ENCODE data around the gene MTERF1. TPM values are rescaled to one million over a fixed set of nuclear protein-coding genes. Genes with fewer than 3 reads are reported as not detected.
"Not testable (repeated sequence)": the region's sequence is repeated elsewhere in the genome, so short reads cannot be mapped to it uniquely, and the experiment has no call there.

Gene MTERF1, protein sequence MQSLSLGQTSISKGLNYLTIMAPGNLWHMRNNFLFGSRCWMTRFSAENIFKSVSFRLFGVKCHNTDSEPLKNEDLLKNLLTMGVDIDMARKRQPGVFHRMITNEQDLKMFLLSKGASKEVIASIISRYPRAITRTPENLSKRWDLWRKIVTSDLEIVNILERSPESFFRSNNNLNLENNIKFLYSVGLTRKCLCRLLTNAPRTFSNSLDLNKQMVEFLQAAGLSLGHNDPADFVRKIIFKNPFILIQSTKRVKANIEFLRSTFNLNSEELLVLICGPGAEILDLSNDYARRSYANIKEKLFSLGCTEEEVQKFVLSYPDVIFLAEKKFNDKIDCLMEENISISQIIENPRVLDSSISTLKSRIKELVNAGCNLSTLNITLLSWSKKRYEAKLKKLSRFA
- total RNA-seq, result 5.9 TPM

DNA sequence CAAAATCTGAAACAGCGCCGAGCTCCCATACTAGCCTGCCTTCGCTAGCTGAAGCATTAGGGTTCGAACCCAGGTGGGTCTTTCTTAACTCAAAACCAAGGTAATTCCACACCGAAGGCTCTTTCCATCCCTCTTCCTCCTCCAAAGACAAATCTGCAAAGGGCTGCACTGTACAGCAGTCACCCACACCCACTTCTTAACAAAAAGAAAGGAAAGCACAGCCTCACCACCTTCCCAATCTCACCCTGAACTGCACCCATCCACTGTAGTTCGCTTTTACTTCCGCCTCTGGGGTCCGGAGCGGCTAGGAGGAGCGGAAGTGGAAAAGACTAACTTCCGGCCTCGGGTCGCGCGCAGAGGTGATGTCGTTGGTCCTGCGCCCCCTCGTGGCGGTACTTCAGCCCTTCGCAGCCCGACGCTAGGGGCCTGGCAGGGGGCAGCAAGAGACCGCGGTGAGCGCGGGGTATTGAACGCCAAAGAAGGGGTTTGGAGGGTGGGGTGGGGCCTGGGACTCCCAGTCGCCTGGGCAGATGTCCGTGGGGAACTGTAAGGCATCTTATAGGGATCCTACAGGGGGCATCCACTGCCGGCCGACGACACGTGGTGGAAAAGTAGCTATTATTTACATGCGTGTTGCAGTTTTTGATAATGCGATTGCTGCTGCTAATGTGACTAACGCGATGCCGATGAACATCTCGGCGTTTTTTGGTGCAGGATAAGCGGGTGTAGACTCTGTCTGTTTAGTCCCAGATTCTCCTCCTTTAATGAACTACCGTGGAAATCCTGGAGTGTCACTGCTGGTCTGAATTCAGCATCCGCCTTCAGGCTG, at the start of gene MTERF1:
Gene MTERF1, minus strand, starts transcription at position 290 of the 829 bp plus-strand sequence. CDS start 619 bp downstream, outside the sequence.
- peak; percentile 99 for ATAC-seq

DNA sequence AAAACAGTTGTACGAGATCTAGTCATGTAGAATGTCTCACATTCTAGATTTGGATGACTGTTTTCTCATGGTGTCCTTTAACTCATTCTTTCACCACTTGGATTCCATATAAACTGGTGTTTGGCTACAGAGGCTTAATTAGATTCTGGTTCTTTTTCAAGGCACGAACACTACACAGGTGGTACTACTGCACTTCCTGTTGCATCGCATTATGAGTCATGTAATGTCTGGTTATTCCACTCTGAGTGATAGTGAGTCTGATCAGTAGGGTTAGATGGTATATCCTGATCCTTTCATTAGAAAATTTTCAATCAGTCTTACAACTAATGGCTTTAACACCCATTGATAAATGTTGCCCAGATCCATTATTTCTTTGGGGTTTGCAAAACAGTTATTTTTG, 49.0 kb upstream of the MTERF1 start:
- peak; percentile 86 for ATAC-seq

DNA sequence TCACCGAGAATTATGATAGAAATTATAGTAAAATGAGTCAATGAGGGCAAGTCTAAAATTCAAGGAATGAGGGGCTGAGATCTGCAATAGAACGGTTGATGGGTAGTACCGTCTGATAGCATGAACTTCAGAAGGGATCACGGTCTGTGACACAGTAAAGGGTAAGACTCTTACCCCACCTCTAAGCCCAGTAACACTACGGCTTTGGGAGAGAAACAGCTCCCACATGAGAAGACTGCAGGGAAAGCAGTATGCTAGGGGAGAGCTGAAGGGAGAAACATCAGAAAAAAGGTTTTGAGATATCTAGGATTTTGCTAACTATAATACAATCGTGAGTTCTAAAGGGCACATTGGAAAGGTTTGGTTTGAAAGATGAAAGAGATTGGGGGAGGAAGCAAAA, 47.4 kb upstream of the MTERF1 start:
- ATAC-seq, result no peak

DNA sequence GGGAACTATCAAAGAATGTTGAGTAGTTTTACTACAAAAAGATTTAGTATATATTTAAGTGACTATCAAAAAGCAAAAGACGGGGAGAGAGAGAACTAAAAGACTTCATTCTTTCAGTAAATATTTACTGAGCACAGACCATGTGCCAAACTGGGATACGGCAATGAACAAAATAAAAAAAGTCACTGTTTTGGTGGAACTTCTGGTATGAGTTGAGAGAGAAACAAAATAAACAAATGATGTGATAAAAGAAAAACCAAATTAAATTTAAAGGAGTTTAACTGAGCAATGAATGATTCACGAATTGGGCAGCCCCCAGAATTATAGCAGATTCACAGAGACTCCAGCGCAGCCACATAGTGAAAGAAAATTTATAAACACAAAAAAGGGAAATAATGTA, 42.4 kb upstream of the MTERF1 start:
- ATAC-seq, result no peak

DNA sequence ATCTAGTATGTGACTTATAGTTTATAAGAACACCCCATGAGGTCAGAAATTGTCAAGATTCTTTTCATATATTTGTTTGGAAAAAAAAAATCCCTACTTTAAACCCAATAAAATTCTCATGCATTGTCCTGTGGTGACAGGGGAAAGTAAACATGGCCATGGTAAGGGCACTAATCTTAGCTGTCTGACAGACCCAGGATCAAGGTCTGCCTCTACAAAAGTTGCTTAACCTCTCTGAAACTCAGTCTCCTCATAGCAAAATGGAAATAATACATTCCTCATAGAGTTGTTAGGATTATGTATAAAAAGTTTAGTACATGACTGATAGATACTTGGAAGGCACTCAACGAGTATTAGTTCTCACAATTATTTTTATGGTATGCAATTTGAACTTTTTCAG, 37.9 kb upstream of the MTERF1 start:
- ATAC-seq, result no peak

DNA sequence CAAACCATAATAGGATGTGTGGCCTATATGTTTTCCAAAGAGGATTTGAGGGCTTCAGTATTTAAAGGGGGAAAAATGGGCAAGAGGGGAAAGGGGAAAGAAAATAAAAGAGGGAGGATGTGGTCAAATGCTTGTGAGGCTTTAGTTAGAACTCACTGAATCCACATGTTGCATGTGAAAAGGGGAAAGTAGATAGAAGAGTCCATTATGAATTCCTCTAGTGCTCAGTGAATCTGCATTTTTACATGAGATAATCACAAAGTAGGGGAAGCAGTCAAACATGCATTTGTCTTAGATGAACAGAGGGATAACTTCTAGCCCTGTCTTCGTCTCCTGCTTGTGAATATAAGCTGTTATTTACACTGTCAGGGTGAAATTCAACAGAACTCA, 35.5 kb upstream of the MTERF1 start:
- no peak for ATAC-seq

DNA sequence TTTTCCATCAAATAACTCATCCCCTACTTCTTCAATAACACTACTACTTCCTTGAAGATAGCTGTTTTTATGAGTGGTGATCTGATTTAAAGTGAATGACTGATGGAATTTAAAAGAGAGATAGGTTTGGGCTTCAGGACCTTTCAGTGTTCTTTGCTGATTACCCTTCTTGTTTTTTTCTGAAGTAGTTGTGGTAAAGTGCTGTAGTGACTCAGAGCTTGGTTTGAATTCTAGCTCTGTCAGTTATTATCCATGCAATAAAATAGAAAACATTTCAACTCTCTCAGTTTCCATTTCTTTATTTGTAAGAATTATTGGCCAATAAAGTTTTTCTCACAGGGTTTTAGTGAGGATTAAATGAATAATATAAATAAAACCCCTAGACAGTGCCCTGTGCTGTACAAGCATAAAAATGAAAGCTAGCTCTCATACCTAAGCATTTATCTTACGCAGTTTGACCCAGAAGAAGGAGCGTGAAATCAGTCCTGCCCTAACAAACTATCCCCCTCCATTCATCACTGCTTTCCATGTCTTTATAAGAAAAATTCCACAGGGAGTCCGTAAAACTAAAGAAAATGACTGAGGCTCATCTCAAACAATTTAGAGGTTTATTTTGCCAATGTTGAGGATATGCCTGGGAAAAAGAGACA, 35.0 kb upstream of the MTERF1 start:
- no peak for ATAC-seq

DNA sequence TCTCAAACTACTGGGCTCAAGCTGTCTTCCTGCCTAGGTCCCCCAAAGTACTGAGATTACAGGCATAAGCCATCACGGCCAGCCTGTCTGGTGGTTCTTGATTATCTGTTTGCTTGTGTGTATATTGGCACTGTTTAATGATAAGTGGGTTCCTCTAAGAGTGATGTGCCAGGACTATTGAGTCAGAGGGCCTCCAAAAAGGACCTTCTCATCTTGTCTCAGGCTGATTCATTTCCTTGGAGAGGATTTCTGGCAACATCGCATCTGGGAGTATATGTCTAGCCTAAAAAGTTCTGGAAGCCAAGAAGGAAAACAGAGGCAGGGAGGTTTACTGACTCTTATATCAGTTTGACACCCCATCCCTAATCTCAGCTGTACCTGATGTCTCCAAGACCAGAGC, 33.1 kb upstream of the MTERF1 start:
- ATAC-seq, result no peak

DNA sequence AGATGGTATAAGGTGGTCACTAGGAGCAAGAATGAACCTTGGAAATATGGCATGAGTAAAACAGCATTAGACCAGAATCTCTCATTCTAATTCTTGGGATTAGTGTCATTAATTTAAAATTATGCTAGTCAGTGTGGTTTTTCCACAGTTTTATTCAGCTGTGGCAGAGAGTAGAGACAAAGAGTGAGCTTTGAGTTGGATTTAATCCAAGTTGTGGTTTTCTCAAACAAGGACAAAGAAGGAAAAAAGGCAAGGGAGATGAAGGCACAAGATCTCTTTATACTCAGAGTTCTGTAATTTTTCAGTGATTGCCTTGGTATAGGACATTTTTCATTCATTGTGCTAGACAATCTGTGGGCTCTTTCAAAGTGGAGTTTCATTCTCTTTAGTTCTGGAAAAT, 32.0 kb upstream of the MTERF1 start:
- no peak for ATAC-seq

DNA sequence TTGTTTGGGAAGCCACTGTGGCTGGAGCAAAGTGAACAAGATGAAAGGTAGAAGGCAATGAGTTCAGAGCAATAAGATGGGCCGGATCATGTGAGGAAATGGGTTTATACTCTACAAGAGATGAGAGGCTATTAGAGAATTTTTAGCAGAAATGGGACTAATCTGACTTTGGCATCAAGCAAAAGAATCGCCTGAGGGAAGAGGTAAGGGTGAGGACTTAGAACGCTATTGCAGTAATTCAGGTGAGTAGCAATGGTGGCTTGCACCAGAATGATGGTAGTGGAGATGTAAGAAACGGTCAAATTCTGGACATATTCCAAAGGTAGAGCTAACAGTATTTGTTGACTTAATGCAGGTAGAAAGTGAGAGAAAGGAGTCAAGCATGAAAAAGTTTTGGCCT, 30.6 kb upstream of the MTERF1 start:
- no peak for ATAC-seq

DNA sequence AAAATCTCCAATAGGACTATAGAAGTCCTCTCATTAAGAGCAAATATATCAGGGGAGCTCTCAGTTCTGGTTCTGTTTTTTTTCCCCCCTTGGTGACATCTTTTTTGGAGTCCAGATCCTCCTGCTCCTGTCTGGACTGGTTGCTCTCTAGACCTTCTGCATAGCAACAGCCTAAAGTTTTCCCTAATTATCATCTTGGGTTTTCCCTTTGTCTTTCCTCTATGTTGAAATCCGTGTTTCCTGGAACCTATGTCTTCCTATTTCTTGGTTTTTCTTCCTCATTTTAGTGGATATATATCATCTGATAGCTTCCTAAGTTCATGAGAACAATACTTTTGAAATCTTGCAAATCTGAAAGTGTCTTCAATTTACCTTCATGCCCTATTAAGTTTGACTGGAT, 29.7 kb upstream of the MTERF1 start:
- ATAC-seq, result no peak

DNA sequence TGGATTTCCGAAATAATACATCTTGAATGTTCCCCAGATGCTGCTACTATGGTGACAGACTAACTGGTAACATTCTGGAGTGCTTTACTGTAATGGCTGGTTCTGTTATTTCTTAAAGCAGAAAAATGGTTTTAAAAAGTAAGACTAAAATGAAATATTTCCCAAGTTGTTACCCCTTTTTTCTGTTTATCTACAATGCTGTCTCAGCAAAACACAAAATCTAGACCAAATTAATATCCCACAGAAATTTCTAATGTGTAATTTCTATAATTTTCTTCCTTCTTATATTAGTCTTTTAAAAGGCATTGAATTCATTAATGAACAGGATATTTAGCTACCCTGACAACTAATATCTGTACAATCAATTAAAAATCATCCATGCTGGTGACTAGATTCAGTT, 19.1 kb upstream of the MTERF1 start:
- ATAC-seq, result no peak

DNA sequence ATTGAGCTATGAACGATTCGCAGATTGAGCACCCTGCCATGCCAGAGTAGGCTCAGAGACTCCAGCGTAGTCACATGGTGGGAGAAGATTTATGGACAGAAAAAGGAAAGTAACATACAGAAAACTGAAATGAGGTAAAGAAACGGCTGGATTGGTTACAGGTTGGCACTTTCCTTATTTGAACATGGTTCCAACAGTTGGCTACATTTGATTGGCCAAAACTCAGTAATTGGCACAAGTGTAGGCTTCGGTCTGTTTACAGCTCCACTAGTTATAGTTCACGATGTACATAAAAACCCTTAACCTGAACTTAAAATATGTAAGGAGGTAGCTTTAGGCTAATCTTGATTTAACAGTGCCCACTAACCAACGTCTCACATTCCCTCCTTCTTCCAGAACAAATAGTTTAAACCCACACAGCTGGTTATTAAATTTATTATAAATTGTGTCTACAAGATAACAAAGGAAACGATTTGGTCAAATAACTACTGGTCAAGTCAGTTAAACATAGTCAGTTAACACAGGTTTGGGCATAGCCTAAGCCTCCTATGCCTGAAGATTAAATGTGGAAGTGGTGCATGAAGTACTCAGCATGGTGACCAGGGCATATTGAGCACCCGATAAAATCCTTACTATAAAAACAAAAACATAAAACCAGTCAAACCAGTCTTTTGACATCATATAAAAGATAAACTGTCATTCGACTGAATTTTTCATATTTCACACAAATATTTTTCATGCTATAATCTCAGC, 17.9 kb upstream of the MTERF1 start:
- ATAC-seq, result peak; percentile 54

DNA sequence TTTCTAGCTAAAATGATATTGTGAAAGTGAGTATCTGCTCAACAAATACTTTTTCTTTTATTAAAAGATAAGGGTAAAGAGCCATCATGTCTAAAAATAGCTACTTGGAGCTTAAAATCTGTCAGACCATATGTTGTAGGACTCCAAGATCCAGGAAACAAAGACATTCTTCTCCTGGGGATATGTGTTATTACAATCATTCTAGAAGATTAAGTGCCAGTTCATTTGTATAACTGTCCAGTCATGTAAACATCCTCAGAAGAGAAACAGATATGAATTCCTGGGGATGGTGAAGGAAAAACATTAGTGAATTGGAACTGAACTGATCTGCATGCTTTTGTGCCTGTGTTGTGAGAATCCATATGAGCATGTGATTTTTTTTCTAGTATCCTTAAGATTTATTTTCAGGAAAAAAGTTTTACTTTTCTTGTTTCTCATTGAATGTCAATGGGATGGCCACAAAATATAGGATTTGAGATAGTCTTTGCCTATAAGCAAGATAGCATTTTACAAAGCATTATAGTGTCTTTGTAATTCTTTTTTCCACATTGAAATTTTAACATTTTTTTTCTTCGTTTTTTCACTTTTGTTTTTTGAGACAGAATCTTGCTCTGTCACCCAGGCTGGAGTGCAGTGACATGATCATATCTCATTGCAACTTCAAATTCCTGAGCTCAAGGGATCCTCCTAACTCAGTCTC, 14.4 kb upstream of the MTERF1 start:
- no peak for ATAC-seq

DNA sequence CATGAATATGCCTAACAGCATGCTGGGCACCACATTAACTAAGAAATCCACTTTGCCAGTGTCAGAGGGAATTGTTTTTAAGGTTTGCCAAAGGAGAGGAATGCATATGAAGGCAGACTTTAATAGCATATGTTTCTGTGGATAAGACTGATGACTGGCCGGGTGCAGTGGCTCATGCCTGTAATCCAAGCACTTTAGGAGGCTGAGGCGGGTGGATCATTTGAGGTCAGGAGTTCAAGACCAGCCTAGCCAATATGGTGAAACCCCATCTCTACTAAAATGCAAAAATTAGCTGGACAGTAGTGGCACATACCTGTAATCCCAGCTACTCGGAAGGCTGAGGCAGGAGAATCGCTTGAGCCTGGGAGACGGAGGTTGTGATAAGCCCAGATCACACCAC, 13.2 kb upstream of the MTERF1 start:
- ATAC-seq, result not testable (repeated sequence)

DNA sequence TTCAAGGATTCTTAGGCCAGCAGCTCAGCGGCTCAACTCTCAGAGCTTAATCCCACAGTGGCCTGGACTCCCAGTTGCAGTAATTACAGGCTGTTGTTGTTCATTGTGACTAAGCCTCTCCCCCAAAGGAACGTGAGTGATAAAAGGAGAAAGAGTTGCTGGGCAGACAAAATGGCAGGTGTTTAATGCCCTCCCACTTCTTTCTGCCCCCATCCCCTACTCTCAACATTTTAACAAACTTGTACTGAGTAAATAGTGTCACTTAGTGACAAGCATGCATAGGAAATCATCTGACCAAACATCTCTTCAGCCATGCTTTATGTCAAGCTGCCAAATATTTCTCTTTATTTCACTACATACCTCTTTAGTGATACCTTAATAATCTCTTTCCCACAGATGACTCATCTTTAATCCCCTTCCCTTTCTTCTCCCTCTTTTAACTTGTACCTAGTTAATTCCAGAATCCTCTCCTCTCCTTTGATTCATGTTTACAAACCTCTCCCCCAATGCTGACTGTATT, 12.4 kb upstream of the MTERF1 start:
- ATAC-seq, result peak; percentile 56

DNA sequence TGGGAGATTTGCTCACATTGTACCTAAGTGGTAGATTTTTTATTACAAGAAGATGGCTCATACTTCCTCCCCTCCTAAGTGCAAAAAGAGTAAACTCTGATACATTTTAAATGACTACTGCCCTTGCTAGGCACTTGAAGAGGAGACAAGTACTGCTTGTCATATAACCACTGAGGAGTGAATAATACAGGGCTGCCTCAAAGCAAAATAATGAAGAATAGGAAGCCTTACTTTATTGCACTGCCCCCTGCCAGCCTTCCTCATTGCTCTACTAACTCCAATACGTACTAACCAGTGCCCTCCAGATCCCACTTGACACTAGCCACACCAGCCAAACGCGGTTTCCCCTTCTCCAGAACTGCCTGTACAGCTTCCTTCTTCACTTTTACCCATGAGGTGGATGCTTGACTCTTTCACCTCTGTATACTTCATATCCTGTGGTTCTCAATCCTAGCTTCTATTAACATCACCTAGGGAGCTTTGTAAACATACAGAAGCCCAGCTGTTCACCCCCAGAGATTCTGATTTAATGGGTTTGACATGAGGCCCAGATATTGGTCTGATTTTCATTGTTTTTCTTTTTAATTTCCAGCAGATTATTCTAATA, 11.7 kb upstream of the MTERF1 start:
- no peak for ATAC-seq

DNA sequence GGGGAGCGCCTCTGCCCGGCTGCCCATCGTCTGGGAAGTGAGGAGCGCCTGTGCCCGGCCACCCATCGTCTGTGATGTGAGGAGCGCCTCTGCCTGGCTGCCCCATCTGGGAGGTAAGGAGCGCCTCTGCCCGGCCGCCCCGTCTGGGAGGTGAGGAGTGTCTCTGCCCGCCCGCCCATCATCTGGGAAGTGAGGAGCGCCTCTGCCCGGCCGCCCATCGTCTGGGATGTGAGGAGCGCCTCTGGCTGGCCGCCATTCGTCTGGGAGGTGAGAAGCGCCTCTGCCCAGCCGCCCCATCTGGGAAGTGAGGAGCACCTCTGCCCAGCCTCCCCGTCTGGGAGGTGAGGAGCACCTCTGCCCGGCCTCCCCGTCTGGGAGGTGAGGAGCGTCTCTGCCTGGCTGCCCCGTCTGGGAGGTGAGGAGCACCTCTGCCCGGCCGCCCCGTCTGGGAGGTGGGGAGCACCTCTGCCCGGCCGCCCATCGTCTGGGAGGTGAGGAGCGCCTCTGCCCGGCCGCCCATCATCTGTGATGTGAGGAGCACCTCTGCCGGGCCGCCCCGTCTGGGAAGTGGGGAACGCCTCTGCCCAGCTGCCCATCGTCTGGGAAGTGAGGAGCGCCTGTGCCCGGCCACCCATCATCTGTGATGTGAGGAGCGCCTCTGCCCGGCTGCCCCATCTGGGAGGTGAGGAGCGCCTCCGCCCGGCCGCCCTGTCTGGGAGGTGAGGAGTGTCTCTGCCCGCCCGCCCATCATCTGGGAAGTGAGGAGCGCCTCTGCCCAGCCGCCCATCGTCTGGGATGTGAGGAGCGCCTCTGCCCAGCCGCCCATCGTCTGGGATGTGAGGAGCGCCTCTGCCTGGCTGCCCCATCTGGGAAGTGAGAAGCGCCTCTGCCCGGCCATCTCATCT, 8.0 kb upstream of the MTERF1 start:
- not testable (repeated sequence) for ATAC-seq

DNA sequence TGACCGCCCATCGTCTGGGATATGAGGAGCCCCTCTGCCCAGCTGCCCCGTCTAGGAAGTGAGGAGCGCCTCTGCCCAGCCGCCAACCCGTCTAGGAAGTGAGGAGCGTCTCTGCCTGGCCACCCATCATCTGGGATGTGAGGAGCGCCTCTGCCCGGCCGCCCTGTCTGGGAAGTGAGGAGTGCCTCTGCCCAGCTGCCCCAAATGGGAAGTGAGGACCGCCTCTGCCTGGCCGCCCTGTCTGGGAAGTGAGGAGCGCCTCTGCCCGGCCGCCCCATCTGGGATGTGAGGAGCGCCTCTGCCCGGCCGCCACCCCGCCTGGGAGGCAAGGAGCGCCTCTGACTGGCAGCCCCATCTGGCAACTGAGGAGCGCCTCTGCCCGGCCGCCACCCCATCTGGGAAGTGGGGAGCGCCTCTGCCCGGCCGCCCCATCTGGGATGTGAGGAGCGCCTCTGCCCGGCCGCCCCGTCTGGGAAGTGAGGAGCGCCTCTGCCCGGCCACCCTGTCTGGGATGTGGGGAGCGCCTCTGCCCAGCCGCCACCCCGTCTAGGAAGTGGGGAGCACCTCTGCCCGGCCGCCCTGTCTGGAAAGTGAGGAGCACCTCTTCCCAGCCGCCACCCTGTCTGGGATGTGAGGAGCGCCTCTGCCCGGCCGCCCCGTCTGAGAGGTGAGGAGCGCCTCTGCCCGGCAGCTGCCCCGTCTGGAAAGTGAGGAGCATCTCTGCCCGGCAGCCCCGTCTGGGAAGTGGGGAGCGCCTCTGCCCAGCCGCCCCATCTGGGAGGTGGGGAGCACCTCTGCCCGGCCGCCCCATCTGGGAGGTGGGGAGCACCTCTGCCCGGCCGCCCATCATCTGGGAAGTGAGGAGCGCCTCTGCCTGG, 7.1 kb upstream of the MTERF1 start:
- ATAC-seq, result not testable (repeated sequence)
